Stimulated activated CD4-positive, alpha-beta T cell treated with anti-CD3 and anti-CD28 coated beads, Interleukin-12 subunit alpha, Interleukin-12 subunit beta, amount 100 ng/mL, for 4 hours (primary cell): Measurements from ENCODE around the gene PXDN.
A peak's percentile ranks its signal among the peaks of the same experiment; 100 is the strongest.
"Not testable (repeated sequence)": the region's sequence is repeated elsewhere in the genome, so short reads cannot be mapped to it uniquely, and the experiment has no call there.

Experiments
- DNase-seq: peaks from one replicate; pipeline ENCODE4 v3.0.0-alpha.2; 2020

The PXDN gene

GRCh38 chr2:1773883-1774282, 29.6 kb upstream of the PXDN start:
- no peak for DNase-seq

GRCh38 chr2:1772471-1773267, 28.4 kb upstream of the PXDN start:
- DNase-seq: no peak

GRCh38 chr2:1771626-1772280, 27.4 kb upstream of the PXDN start:
- no peak for DNase-seq

DNA sequence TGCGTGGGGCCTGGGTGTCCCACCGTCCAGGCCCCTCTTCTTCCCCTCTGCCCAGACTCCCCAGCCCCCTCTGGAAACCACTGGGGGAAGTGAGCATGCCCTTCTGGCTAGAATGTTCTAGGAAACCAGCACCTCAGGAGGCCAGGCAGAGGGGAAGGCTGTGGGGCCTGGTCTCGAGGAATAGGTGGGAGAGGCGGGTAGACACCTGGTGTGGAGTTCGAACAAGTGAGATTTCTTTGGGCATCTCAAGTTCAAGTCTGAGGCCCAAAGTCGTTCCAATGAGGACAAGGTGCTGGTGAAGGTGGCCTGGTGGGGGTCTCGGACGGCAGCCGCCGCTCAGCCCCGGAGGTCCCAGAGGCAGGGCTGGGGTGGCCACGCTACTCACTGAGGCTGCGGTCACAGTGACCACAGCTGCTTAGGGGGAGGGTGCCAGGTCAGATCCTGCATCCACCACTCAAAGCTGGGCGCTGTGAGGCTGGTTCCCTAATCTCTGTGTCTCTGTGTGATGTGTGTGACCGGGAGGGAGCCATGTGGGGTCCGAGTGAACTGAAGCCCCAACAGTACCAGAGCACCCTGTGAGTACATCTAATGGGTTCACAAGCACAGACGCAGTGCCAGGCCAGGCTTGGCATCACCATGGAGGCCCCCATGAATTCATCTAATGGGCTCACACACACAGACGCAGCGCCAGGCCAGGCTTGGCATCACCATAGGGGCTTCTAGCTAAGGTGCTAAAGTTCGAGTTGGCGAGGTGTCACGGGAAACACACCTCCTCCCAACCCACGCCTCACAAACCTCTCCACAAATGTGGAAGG, 26.5 kb upstream of the PXDN start:
- no peak for DNase-seq

DNA sequence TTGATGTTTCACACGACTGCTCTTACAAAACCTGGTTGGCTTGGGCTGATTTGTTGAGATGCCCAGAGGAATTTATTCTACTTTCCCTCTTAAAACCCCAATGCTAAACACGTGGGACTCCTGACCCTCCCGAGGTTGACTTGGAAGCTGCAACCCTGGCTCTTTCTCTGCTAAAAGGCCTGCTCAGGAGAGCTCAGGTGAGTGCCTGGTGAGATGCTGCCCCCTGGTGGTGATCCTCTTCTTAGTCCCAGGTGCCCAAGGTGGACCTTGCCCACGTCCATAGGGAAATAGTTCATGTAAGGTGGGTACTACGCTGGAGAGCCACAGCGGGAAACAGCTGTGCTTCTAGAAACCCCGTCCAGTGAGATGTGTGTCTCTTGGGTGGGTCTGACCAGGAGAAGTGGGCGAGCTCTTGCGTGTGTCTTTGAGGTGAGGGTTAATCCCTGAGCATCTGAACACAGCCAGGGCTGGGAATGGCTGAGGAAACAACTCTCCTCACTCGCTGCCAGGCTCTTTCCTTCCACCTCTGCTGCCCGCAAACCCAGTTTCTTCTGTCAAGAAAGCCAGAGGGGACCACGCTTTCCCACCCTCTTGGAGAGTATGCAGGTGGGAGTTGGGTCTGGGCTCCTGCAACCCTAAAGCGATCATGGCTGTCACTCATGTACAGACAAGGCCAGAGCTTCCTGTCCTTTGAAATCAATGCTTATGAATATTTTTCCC, 25.5 kb upstream of the PXDN start:
- DNase-seq: peak; percentile 48

- no peak for DNase-seq
Measured at GRCh38 chr2:1767939-1768691, 23.8 kb upstream of the PXDN start.

GRCh38 chr2:1766851-1767811, 22.8 kb upstream of the PXDN start:
- no peak for DNase-seq

- no peak for DNase-seq
Measured at GRCh38 chr2:1766425-1766824, 22.1 kb upstream of the PXDN start.

GRCh38 chr2:1765201-1765600, 20.9 kb upstream of the PXDN start:
- not testable (repeated sequence) for DNase-seq

DNA sequence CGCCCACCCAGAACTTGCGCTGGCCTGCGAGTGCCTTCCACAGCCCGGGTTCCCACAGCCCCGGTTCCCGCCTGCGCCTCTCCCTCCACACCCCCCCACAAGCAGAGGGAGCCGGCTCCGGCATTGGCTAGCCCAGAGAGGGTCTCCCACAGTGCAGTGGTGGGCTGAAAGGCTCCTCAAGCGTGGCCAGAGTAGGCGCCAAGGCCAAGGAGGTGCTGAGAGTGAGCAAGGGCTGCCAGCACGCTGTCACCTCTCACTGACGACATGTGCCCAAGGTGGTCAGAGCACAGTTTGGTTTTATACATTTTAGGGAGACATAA, 15.3 kb upstream of the PXDN start:
- no peak for DNase-seq

DNA sequence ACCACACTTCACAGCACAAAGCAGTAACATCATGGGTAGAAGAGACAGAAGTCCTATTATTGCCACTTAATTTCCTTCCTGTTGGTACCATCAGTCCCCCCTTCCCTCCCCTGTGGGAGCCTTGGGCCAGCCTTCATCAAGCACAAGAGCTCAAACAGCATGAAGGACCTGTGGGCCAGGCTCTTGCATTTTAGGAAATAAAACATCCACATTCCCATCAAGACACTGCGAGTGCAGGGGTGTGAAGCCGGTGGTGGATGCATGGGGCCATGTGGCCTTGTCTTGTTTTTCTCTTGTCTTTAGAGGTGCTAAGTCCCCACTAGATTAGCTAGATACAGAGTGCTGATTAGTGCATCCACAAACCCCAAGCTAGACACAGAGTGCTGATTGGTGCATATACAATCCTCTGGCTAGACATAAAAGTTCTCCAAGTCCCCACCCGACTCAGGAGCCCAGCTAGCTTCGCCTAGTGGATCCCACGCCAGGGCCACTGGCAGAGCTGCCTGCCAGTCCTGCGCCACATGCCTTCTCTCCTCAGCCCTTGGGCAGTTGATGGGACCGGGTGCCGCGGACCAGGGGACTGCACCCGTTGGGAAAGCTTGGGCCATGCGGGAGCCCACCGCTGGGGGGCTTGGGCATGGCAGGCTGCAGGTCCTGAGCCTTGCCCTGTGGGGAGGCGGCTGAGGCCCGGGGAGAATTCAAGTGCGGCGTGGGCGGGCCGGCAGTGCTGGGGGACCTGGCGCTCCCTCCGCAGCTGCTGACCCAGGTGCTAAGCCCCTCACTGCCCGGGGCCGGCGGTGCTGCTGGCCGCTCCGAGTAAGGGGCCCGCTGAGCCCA, 14.7 kb upstream of the PXDN start:
- no peak for DNase-seq

- no peak for DNase-seq
Measured at GRCh38 chr2:1758171-1758570, 13.9 kb upstream of the PXDN start.

GRCh38 chr2:1757567-1757966, 13.3 kb upstream of the PXDN start:
- no peak for DNase-seq

- DNase-seq: not testable (repeated sequence)
Measured at GRCh38 chr2:1757146-1757545, 12.8 kb upstream of the PXDN start.

GRCh38 chr2:1756456-1756855, 12.1 kb upstream of the PXDN start:
- DNase-seq: no peak

- no peak for DNase-seq
Measured at GRCh38 chr2:1755436-1756191, 11.3 kb upstream of the PXDN start.

DNA sequence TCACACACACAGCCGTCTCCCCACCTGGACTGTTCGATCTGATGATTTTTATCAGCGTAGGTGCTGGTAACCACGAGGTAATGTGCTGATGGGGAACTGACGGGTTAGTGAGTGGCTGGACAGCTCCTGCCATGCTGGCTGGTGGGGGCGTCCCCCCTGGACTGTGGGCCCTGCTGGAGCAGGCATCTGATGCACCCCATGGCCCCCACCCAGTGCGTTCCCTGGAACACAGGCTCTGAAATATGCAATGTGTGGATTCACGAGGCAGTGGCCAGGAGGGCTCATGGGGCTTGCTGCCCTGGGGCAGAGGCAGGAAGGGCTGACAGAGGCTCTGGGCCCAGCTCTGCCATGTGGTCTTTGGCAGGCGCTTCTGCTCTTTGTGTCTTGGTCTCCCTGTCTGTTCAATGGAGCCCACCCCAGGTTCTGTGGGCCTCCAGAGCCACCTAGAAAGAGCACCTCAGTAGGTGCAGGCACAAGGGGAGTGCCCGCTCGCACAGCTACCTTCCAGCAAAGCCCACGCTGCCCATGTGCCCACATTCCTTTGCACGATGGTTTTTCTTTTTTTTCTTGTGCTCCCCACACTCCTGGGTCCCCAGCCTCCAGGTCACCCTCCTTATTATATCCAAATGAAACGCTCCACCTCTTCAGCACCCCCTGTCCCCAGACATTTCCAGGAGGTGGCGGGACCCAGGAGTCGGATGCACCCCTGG, 10.3 kb upstream of the PXDN start:
- DNase-seq: no peak

DNA sequence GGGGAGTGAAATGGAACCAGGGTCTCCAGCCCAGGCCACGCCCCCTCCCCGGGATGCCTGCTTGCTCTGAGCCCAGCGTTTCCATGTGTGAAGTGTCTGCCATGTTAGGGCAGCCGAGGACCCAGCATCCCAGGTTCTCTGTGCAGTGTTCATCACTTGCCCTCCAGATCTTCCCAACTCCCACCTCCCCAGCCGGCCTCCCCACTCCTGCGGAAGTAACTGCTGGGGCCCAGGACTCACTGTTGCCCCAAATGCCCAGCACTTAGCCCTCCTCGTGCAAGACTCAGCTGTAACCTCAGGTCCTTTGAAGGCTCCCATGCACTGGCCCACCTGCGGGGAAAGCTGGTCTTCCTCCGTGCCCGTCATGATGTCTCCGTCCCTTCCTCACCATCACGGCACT, 9.7 kb upstream of the PXDN start:
- DNase-seq: no peak

- DNase-seq: no peak
Measured at GRCh38 chr2:1752751-1753150, 8.4 kb upstream of the PXDN start.
